SU-DHL-6 (cell line): ENCODE measurements around the gene MKX.

ENCODE experiments used
- EZH2phosphoT487 ChIP-seq: fragments of 200-600 bp; sonication (generic), shearing (Covaris generic); conservative IDR thresholded peaks from 2 replicates; pipeline ENCODE4 v1.6.1; 2018; ENCODE audit warnings: mild to moderate bottlenecking, antibody characterized with exemption, low read length, moderate library complexity, mixed read lengths
- TF ChIP-seq, protein P1 (sequence below): fragments of 200-600 bp; sonication (generic); IDR thresholded peaks from one replicate; pipeline ENCODE4 v1.5.1; 2017; ENCODE audit warnings: antibody characterized with exemption, mild to moderate bottlenecking, low read length, moderate library complexity; ENCODE audit not compliant: insufficient read depth, poor library complexity, severe bottlenecking

GRCh38 chr10:27660711-27661110 lies 84.9 kb downstream of the MKX start:
- TF ChIP-seq, protein P1, sequence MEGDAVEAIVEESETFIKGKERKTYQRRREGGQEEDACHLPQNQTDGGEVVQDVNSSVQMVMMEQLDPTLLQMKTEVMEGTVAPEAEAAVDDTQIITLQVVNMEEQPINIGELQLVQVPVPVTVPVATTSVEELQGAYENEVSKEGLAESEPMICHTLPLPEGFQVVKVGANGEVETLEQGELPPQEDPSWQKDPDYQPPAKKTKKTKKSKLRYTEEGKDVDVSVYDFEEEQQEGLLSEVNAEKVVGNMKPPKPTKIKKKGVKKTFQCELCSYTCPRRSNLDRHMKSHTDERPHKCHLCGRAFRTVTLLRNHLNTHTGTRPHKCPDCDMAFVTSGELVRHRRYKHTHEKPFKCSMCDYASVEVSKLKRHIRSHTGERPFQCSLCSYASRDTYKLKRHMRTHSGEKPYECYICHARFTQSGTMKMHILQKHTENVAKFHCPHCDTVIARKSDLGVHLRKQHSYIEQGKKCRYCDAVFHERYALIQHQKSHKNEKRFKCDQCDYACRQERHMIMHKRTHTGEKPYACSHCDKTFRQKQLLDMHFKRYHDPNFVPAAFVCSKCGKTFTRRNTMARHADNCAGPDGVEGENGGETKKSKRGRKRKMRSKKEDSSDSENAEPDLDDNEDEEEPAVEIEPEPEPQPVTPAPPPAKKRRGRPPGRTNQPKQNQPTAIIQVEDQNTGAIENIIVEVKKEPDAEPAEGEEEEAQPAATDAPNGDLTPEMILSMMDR, result no peak
- TF ChIP-seq EZH2phosphoT487, result no peak
